H54 (cell line): ENCODE data around the gene SH2D3C.
A peak's percentile ranks its signal among the peaks of the same experiment; 100 is the strongest.

Source experiments
- DNase-seq: peaks from one replicate; pipeline ENCODE4 v3.0.0; 2011; ENCODE audit warnings: low spot score, mixed read lengths; ENCODE audit not compliant: insufficient read length
- FAIRE-seq: peaks from 3 replicates; lab custom pipeline; 2011; peaks lifted over from hg19 to GRCh38; lab: Jason Lieb, UNC
- POLR2A ChIP-seq: IDR thresholded peaks from 2 replicates; pipeline ENCODE4 v1.6.1; 2011; ENCODE audit warnings: low read depth, mild to moderate bottlenecking, low read length

SH2D3C gene

DNA sequence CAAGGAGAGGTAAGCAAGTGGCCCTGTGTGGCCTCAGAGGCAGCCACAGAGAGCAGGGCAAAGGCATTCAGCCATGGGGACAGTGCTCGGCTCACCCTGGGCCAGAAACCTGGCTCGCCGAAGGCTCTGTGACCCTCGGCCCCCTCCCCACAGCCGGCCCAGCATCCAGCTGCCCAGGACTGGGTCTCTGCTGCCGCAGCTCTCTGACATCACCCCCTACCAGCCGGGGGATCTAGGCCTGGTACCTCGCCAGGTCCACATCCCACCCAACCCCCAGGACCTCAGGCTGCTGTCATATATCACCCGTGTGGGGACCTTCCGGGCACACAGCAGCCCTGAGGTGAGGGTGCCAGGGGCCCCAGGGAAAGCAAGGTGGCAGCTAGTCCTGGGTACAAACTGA lies 65.6 kb downstream of the SH2D3C start:
- no peak for FAIRE-seq
- no peak for DNase-seq
- no peak for TF ChIP-seq POLR2A

DNA sequence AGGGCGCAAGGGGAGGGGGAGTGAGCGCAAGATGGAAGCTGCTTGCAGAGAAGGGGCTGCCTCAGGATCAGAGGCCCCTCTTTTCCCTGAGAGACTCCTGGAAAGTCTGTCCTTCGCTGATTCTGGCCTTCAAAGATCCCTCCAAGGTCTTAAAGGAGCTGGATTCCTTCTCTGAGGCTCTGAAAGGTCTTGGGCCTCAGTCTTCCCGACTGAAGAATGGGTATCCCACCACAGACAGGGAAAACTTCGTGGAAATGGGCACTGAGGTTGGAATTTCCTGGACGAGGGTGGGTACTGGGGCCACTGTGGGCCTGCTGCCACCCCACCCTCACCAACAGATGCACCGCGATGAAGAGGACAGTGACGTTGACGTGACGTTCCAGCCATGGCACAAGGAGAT lies 66.1 kb downstream of the SH2D3C start:
- FAIRE-seq (no peak), DNase-seq (no peak)
- TF ChIP-seq POLR2A: no peak

DNA sequence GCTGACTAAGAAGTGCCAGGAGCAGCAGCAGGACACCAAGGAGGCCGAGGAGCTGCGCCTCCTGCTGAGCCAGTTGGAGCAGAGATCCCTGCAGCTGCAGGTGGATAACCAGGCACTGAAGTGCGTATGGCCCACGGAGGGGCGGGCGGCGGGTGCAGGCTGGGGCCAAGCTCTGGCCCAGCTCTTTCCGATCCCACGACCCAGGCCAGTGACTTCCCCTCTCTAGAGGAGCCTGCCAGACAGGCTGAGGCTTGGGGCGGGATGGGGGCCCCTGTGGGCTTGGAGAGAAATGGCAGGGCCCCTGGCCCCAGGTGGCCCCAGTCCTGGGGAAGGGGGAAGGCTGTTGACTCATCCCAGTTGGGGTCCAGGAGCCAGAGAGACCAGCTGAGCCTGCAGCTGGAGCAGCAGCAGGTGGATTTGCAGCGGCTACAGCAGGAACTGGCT lies 66.6 kb downstream of the SH2D3C start:
- TF ChIP-seq POLR2A: no peak
- DNase-seq (no peak), FAIRE-seq (no peak)

- DNase-seq (no peak), FAIRE-seq (no peak)
- no peak for TF ChIP-seq POLR2A
Observed at GRCh38 chr9:127711226-127711701, 67.2 kb downstream of the SH2D3C start.

DNA sequence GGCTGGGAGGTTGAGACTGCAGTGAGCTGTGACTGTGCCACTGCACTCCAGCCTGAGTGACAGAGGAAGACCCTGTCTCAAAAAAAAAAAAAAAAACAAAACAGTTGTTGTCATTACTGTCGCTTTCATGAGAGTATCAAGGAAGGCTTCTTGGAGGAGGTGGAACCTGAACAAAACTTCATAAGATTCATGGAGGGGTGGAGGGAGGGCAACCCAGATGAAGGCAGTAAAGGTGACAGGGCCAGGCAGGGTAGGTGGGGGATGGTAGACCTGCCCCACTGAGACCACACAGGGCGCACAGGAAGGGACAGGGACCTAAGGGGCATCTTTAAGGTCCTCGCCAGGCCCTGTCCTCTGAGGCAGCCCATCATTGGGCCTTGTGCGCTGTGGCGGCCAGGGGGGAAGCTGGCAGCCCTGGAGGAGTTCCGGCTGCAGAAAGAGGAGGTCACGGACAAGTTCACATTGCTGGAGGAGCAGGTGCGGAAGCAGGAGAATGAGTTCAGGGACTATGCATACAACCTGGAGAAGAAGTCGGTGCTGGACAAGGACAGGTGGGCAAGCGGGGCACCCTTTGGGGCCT lies 68.2 kb downstream of the SH2D3C start:
- DNase-seq: no peak
- TF ChIP-seq POLR2A: no peak
- no peak for FAIRE-seq

DNA sequence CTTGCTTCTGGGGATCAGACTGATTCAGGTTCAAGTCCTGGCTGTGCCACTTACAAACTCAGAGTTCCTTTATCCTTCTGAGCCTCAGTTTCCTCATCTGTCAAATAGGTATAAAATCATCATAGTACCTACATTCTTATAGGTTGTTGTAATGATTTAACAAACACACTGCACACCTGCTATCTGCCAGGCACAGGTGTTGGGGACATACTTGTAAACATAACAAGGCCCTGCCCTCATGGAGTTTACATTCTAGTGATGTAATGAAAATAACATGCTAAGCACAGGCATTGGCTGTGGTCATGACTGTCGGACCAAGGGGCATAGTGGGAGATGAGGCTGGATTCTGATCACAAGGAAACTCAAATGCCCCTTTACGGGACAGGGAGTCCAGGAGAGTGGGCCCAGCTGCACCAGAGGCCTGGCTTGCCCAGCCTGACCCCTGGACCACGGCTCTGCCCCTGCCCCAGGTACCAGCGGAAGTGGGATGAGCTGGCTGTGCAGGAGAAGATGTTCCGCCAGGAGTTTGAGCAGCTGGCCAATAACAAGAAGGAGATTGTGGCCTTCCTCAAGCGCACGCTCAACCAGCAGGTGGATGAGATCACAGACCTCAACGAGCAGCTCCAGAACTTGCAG lies 69.4 kb downstream of the SH2D3C start:
- FAIRE-seq: no peak

DNA sequence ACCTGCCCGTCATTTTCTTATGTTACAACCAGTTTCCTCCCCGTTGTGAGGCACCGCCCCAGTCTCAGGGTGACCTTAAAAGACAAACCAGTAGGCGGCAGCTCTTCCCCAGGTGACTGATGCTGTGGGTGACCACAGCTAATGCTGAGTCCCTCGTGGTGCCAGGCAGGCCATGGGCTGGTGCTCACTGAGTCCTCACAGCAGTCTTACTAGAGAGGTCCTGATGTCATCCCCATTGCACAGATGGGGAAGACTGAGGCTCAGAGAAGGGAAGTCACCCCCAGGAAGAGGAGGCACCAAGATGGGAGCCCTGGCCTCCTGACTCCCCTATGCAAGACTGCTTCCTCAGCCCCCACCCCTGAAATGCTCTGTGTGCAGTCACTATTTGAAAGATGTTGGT lies 70.7 kb downstream of the SH2D3C start:
- no peak for TF ChIP-seq POLR2A
- FAIRE-seq: no peak

More for the DNA sequence above, 69.4 kb downstream of the SH2D3C start:
- no peak for DNase-seq
- no peak for TF ChIP-seq POLR2A

GRCh38 chr9:127706836-127707241 lies 71.6 kb downstream of the SH2D3C start, which contains the start of gene CFAP157:
TSS of gene CFAP157 (plus strand) at chr9:127706988. CDS start at chr9:127707032, 44 bp downstream.
- FAIRE-seq: no peak
- DNase-seq: peak; percentile 77
- no peak for TF ChIP-seq POLR2A

More for the DNA sequence above, 70.7 kb downstream of the SH2D3C start:
- no peak for DNase-seq

DNA sequence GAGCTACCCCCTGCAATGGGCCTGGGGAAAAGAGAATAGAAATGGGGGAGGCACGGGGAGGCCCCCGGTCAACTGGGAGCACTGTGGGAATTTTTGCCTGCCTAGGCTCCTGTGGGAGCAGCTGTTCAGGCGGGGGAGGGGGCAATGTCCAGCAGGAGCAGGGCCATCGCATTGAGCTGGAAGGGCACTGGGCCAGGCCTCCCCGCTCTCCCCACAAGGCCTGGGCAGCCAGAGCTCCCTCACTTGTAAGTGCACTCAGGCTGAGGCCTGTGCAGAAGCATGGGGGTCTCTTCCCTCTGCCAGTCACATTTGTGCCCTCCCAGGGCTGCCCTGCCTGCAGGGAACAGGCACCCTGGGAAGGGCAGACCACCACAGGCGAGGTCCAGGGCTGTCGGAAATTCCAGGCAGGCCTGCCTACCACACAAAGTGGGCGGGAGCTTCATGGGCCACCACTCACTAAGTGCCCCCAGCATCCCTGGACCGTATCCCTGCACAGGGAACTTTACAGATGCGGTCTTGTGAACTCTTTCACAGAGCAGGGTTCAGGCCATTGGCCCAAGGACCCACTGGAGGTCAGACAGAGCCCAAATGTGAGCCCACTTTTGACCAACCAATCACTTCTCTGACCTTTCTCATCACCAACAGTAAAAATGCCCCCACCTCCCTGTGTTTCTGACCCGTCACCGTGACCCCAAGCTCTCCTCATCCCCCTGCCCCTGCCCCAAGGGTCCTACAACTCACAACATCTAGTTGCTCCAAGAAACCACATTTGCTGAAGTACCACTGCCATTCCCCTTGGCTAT lies 72.7 kb downstream of the SH2D3C start:
- TF ChIP-seq POLR2A: no peak
- FAIRE-seq (no peak), DNase-seq (no peak)

DNA sequence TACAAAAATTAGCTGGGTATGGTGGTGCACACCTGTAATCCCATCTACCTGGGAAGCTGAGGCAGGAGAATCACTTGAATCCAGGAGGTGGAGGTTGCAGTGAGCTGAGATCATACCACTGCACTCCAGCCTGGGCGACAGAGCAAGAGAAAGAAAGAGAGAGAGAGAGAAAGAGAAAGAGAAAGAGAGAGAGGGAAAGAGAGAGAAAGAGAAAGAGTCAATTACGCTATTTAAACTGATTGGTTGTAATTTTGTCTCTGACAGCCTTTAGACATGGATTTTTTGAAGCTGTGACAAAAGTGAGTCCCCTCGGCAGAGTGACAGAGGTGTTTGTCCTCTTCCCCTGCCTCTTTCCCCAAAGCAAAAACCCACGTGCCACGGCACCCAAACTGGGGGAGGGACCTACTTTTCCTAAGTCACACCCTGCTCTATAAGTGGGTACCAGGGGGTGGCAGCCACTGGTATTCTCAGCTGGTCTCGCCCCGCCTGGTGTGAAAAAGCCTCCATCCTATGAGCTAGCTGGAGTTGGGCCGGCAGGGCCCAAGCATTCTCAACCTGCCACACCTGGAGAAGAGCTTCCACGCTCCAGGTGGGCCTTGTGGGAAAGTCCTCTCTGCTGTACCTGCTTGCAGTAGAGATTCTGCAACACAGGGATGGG lies 75.0 kb downstream of the SH2D3C start:
- FAIRE-seq: no peak
- no peak for TF ChIP-seq POLR2A

DNA sequence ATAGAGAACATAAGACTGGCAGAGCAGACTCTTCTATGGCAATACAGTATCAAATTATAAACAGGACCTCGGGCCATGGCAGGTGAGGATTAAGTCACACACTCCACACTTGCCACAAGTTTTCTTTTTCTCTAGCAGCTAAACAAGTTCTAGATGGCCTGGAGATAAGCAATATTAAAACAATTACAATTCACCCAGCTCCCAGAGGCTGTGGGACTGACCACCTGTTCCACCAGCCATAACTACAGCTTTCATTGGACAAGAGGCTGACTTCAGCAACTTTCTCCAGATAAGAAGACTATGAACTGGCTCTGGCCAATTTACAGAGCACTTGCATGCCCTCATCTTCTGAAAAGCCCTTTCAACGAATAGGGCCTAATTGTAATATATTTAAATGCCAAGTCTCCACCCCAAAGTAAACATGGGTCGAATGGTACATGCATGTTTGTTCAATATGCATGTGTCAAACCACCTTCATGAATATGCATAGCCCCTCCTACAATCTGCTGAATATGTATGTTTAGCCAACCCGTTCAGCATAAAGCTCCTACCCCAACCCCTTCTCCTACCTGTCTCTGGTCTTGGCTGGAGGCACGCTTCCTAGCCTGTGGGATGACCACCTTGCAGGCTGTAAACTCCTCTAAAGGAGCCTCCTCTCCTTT lies 77.7 kb downstream of the SH2D3C start:
- FAIRE-seq (no peak), DNase-seq (no peak)
- no peak for TF ChIP-seq POLR2A

More for the DNA sequence above, 75.0 kb downstream of the SH2D3C start:
- no peak for DNase-seq

- no peak for TF ChIP-seq POLR2A
- no peak for FAIRE-seq
Observed at GRCh38 chr9:127700140-127700539, 78.3 kb downstream of the SH2D3C start.

More at GRCh38 chr9:127700140-127700539, 78.3 kb downstream of the SH2D3C start:
- DNase-seq: no peak
